ENCODE data around the gene SNX24.

- TF ChIP-seq CTCF (IDR thresholded peaks at IDR 0.05) (no peak), EP300 (IDR thresholded peaks at IDR 0.05; ENCODE audit: low read depth) (no peak)
These were observed 84.6 kb downstream of the SNX24 start for GRCh38 chr5:122929980-122930379.
